Cardiac atrium fibroblast (primary cell): ENCODE data around the gene AMBRA1. TPM values are rescaled to one million over a fixed set of nuclear protein-coding genes. Genes with fewer than 3 reads are reported as not detected.

Experiments
- total RNA-seq: library from RNA; depleted of rRNA; stranded (reverse); fragments of >200 nt; gene quantifications from 2 replicates; pipeline ENCODE4 v1.2.3, GENCODE V29; 2015

Gene AMBRA1, protein sequence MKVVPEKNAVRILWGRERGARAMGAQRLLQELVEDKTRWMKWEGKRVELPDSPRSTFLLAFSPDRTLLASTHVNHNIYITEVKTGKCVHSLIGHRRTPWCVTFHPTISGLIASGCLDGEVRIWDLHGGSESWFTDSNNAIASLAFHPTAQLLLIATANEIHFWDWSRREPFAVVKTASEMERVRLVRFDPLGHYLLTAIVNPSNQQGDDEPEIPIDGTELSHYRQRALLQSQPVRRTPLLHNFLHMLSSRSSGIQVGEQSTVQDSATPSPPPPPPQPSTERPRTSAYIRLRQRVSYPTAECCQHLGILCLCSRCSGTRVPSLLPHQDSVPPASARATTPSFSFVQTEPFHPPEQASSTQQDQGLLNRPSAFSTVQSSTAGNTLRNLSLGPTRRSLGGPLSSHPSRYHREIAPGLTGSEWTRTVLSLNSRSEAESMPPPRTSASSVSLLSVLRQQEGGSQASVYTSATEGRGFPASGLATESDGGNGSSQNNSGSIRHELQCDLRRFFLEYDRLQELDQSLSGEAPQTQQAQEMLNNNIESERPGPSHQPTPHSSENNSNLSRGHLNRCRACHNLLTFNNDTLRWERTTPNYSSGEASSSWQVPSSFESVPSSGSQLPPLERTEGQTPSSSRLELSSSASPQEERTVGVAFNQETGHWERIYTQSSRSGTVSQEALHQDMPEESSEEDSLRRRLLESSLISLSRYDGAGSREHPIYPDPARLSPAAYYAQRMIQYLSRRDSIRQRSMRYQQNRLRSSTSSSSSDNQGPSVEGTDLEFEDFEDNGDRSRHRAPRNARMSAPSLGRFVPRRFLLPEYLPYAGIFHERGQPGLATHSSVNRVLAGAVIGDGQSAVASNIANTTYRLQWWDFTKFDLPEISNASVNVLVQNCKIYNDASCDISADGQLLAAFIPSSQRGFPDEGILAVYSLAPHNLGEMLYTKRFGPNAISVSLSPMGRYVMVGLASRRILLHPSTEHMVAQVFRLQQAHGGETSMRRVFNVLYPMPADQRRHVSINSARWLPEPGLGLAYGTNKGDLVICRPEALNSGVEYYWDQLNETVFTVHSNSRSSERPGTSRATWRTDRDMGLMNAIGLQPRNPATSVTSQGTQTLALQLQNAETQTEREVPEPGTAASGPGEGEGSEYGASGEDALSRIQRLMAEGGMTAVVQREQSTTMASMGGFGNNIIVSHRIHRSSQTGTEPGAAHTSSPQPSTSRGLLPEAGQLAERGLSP (N-terminal part only)
- 17.3 and 19.1 TPM in 2 replicates for total RNA-seq

DNA sequence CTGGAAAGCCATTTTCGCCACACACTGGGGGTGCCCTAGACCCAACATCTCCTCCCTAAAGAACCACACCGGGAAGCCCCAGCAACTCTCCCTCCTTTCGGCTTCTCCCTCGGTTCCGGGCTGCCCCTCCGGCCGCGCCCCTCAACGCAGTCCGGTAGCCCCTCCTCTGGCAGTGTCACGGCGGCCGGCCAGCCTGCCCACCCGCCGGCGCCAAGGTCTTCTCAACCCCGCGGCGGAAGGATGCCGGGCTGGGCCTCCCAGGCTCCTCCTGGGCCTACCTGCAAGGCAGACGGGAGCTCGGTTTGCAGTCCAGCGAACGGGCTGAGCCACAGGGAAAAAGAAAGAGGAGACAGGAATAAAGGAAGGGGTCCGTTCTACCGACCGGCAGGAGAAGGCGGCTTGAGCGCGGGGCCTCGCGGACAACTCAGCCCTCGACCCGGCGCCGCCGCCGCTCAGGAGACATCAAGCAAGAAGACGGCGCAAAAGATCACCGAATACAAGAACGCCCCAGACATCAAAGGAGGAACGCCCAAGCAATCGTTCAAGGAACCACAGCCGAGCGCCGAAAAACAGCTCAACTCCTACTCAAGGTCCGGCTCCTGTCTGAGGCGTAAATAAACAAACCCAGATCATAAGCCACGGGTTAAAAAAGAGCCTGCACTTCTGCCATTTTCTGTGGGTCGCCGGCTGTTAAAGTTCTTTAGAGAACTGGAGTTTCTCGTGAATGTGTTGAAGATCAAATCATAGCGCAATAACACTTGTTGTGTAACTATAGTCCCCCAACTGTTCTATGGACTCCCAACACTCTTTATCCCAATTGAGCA is at the start of gene AMBRA1:
TSS of gene AMBRA1 (minus strand) at position 474 of the 824 bp plus-strand sequence. CDS start 45,643 bp downstream, outside the sequence.

DNA sequence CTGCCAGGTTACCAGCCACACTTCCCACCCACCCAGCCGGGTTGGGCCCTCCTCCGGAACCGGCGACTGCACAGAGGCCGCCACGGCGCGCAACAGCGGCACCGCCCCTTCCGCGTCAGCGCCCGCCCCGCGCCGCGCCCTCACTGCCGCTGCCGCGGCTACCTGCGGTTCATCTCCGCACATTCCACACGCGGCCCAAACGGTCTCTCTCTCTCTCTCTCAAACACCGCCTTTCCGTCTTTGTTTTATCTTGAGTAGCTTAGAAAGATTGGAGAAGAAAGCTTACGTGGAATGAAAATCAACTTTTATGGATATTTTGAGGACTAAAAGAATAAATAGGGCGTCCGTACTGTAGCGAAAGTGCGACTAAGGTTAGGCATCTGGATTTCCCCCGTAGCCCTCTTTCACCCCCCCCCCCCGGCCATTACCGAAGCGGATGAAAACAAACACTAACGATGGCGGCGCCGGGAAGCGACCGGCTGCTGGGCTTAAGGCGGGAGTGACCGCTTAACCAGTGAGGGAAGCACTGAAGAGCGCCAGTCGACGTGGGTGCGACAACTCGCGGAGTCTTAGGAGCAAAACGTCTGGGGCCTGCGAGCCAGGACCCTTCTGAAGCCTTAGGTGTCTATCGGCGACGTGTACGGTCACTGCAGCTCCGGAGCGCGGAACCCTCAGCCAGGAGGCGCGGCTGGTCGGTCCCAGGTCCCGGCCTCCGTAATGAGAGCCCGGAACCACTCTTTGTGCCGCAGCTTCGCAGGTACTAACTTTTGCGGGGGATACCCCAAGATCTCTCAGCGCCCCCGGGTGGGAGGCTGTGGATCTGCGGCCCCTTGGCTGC is 23.5 kb upstream of the AMBRA1 start, which contains the start of the genes ATG13 and HARBI1:
TSS of gene ATG13 (plus strand) at position 420 of the 838 bp plus-strand sequence. CDS start 26,739 bp downstream, outside the sequence.
TSS of gene HARBI1 (minus strand) at position 94 of the 838 bp plus-strand sequence. CDS start 990 bp downstream, outside the sequence.

DNA sequence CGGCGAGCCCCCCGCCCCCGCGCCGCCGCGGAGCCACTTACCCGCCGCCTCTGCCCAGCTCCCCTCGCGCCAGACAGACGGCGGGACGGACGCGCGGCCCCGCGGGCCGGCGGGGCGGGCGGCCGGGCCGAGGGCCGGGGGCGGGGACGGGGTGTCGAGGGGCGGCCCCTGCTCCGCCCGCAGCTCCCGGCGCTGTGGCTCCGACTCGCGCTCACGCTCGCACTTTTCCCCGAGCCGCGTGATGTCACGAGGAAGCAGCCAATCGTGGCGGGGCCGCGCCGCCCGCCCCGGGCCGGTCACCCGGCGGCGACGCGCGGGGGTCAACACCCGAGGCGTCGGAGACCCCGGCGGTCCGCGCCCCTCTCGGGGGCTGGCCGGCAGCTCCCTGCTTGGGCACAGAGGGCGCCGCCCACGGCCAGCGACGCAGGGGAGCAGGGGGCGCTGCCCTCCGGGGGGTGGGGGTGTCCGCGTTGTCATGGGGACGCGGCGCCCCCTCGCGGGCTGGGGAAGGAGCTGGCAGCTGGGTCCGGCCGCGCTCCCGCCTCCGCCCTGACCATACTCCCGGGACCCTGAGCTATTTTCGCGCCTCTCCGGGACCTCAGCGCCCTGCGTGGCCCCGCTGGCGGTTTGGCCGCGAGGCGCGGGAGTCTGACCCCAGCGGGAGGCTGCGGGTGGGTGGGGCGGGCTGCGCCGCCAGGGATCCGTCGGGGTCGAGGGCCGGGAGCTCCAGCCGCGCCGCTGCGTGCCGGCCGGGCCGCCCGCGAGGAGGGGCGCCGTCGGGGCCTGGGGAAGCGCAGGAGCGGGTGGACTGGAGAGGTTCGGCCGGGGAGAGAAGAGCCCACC is 202.0 kb downstream of the AMBRA1 start, which contains the start of gene CHRM4:
TSS of gene CHRM4 (minus strand) at position 199 of the 843 bp plus-strand sequence. CDS start 5,219 bp downstream, outside the sequence.

DNA sequence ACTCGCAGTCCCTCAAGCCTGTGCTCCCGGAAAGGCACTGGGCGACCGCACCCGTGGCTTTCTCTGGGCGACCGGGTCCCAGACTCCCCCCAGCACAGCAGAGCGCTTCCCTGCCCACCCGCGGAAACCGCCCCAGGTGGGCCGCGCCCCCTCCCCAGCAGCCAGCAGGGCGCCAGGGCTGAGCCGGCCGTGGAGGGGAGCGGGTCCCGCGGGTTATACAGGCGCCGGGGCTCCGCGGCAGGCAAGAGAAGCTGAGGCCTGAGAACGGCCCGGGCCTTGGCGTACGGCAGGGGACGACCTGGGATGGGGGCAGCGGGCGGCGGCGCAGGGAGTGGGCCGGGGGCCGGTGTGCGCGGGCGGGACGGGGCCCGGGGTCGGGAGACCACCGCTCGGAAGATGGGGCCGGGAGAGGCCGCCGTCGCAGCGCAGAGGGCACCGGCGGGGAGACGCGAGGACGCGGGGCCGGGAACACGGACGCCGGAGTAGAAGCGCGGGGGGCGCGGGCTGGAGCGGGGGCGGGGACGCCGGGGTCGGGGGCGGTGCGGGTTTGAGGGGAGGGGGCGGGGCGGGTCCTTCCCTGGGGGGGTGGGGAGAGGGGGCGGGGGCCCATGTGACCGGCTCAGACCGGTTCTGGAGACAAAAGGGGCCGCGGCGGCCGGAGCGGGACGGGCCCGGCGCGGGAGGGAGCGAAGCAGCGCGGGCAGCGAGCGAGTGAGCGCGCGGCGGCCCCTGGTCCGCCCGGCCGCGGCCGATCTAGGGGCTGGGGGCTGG is 212.6 kb downstream of the AMBRA1 start, which contains the start of gene MDK:
TSS of gene MDK (plus strand) at position 622 of the 771 bp plus-strand sequence. CDS start 389 bp downstream, outside the sequence.

DNA sequence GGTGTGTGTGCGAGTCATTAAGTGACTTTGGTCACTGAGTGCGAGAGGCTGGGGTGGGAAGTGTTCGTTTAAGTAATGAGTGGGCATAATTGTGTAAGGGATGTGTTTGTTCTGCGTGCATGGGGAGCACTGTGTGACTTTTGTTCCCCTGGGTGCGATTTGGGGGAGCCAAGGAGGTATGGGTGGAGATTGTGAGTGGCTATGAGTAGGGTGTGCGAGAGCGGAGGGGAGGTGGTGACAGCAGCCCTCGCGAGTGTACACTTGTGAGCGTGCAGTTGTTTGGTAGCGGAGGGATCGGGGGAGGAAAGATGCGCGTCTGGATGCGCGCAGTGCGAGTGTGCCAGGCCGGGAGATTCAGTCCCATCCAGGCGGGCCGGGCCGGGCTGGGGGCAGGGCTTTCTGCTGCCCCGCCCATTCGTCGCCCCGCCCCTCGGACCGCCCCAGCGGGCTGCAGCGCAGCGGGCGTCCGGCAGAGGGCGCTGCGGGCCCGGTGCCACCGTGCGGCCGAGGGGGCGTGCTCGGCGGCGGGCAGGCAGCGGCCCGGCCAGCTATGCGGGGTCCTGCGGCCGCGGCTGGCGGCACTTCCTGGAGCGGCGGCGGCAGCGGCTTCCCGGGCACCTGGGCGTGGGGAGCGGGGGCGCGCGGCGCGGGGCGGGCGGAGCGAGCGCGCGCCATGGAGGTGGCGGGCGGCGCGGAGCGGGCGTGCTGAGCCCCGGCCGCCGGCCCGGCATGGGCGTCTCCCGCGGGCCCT is 246.8 kb downstream of the AMBRA1 start, which contains the start of gene DGKZ:
TSS of gene DGKZ (plus strand) at position 578 of the 751 bp plus-strand sequence. CDS start 197 bp downstream, outside the sequence.

Other genes with a start within 250 kb of the AMBRA1 start
- gene DGKZ, start 246.6 kb downstream of the AMBRA1 start, total RNA-seq: 27.1 and 50.5 TPM in 2 replicates
- gene MDK, start 212.4 kb downstream of the AMBRA1 start, total RNA-seq: 14.7 and 45.5 TPM in 2 replicates
- gene CHRM4, start 202.2 kb downstream of the AMBRA1 start, total RNA-seq: 0.18 TPM in 1 of 2 replicates, not detected in the other
- 2.9 and 5.7 TPM in 2 replicates for gene HARBI1, start 23.2 kb upstream of the AMBRA1 start, total RNA-seq
- 92.6 and 116 TPM in 2 replicates for gene ATG13, start 23.5 kb upstream of the AMBRA1 start, total RNA-seq
- gene ARHGAP1, start 106.6 kb upstream of the AMBRA1 start, total RNA-seq: 39.9 and 50.1 TPM in 2 replicates
- gene ZNF408, start 107.0 kb upstream of the AMBRA1 start, total RNA-seq: 12.5 and 19.0 TPM in 2 replicates
- gene F2, start 125.2 kb upstream of the AMBRA1 start, total RNA-seq: not detected in 2 replicates